ENCODE measurements around the gene GPR156.
"Not testable (repeated sequence)": the region's sequence is repeated elsewhere in the genome, so short reads cannot be mapped to it uniquely, and the experiment has no call there.

GPR156 gene

DNA sequence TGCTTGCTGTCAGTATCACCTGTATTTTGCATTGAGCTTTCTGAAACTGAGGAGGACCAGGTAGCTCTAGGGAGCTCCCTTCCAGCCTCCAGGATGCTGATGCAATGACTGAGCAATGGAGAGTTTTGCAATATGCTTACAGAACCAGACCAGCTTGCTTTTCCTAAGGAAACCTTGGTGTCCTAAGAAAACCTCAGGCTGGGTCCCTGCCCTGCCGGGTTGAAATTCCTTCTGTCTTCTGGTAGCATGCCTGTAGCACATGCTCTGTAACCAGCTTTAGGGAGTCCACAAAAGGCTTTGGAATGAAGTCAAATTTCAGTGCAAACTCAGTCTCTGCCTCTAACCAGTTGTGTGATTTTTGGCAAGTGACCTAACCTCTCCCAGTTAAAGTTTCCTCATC, 125.0 kb downstream of the GPR156 start:
- DNase-seq, result no peak

DNA sequence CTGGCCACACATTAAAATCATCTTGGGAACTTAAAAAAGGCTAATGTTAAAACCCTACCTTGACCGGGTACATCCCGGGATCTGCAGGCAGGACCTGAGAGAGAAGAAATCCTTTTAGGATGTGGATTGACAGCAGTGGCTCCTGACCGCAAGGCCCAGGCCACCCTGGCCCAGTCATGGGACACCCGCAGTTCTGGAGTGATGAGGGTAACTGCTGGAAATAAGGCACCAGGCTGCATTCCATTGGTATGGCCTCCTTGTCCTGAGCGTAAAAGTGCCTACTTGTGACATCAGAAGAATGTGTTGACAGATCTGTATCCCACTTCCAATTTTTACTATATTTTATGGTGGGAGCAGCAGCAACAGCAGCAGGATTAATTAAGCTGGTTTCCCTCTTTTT, 127.3 kb downstream of the GPR156 start:
- no peak for DNase-seq

DNA sequence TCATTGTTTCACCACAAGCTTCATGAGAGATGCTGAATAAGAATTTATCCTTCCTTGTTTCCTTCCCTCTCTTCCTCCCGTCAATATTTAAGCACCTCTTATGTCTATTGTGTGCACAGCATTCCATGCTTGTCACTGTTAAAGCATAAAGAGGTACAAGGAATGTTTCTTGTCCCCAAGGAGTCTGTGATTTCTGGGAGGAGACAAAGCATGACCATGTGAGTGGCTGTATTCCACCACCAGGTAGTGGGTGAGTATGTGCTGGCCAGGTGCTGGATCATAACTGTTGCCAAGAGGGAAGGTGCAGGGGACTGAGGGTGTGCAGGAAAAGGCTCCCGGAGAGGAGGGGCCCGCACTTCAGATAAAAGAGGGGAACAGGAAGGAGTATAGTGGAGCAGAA, 127.9 kb downstream of the GPR156 start:
- no peak for DNase-seq

DNA sequence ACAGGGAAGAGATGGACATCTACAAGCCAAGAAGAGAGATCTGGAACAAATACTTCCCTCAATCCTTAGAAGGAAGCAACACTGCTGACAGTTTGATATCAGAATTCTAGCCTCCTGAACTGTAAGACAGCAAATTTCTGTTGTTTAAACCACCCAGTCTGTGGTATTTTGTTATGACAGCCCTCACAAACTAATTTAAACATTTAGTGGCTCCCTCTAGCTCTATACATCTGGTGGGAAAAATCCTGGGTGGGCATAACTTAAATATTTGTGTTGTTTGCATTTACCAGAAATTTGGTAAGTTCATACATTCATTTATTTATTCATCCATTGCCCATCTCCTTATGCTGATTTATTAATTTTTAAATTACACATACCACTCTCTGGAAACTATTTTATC, 128.3 kb downstream of the GPR156 start:
- DNase-seq, result no peak

DNA sequence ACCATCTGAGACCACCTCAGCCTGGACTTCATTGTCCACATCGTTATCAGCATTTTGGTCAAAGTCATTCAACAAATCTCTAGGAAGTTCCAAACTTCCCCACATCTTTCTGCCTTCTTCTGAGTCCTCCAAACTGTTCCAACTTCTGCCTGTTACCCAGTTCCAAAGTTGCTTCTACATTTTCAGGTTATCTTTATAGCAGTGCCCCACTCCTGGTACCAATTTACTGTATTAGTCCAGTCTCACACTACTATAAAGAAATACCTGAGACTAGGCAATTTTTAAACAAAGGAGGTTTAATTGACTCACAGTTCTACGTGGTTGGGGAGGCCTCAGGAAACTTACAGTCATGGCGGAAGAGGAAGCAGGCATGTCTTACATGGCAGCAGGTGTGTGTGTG, 129.3 kb downstream of the GPR156 start:
- not testable (repeated sequence) for DNase-seq

DNA sequence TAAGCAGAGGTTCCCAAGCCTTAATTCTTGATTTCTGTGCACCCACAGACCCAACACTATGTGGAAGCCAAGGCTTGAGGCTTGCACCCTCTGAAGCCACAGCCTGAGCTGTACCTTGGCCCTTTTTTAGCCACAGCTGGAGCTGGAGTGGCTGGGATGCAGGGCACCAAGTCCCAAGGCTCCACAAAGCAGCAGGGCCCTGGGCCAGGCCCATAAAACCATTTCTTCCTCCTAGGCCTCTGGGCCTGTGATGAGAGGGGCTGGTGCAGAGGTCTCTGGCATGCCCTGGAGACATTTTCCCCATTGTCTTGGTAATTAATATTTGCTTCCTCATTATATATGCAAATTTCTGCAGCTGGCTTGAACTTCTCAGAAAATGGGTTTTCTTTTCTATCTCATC, 129.9 kb downstream of the GPR156 start:
- no peak for DNase-seq

DNA sequence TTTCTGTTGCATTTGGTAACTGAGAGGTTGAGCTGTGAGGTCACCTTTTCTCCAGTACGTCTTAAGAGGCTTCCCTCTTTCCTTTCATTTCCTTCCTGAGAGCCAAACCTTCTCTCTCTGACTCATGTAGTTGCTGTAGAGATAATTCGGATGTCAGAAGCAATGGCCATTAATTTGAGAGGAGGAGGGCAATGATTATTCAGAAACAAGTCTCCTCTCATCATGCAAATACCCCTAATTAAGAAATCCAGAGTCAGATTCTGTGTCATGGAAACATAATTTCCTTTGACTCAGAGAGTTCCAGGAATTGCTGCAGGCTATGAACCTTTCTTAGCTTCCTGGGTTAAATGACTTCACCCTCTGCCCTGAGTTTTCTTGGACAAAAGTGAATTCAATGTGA, 131.7 kb downstream of the GPR156 start:
- no peak for DNase-seq

GRCh38 chr3:120151791-120152190, 133.2 kb downstream of the GPR156 start:
- no peak for DNase-seq

DNA sequence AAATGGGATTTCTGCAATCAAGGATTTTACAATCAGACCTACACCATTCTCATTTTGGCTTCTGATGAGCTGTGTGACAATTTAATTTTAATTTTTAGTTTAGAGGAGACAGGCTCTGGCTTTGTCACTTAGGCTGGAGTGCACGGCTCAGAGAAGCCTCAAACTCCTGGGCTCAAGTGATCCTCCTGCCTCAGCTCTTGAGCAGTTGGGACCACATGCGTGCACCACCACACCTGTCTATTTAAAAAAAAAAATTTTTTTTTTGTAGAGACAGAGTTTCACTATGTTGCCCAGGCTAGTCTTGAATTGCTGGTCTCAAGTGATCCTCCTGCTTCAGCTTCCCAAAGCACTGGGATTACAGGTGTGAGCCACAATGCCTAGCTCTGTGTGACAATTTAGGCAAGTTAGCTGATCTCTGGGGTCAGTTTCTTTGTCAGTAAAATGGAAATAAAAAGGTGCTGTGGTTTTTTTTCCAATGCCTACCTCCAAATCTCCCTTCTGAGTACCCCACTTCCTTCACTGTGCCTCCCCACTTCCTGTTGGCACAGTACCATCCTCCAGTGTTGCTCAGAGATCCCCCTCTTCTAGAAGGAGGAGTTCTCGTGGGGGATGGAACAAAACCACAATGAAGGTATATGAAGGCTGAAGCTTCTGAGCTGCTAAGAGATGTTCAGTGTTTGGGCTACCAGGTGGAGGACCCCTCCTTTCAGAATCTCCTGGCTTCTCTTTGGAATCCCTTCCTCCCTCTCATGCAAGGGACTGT, 136.7 kb downstream of the GPR156 start:
- DNase-seq, result no peak

GRCh38 chr3:120147072-120147871, 137.8 kb downstream of the GPR156 start:
- DNase-seq, result no peak

- no peak for DNase-seq
Observed at GRCh38 chr3:120145542-120146285, 139.3 kb downstream of the GPR156 start.

GRCh38 chr3:120144267-120144666, 140.8 kb downstream of the GPR156 start:
- no peak for DNase-seq

DNA sequence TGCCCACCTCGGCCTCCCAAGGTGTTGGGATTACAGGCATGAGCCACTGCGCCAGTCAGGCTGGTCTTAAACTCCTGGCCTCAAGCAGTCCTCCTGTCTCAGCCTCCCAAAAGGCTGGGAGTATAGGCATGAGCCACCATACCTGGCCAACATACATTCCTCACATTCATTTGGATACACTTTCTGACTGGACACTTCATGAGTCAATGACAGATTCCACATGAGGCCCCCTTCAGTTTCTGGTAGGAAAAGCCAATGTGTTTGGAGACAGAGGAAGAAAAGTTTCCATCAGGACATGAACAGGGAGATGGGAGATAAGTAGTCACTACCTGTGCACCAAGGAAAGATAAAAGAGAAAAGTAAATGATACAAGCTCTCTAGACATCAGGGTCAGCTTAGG, 141.3 kb downstream of the GPR156 start:
- no peak for DNase-seq

- no peak for DNase-seq
Observed at GRCh38 chr3:120142236-120142635, 142.8 kb downstream of the GPR156 start.

GRCh38 chr3:120140098-120140742, 144.8 kb downstream of the GPR156 start:
- no peak for DNase-seq

DNA sequence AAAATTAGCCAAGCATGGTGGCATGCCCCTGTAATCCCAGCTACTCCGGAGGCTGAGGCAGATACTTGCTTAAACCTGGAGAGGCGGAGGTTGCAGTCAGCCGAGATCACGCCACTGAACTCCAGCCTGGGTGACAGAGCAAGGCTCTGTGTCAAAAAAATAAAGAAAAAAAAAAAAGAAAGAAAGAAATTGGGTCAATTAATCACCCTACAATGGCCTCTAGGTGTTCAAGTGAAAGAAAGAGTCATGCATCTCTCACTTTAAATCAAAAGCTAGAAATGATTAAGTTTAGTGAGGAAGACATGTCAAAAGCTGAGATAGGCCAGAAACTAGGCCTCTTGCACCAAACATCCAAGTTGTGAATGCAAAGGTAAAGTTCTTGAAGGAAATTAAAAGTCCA, 145.9 kb downstream of the GPR156 start:
- no peak for DNase-seq

- no peak for DNase-seq
Observed at GRCh38 chr3:120137548-120137947, 147.5 kb downstream of the GPR156 start.

- DNase-seq, result no peak
Observed at GRCh38 chr3:120130656-120131055, 154.4 kb downstream of the GPR156 start.

DNA sequence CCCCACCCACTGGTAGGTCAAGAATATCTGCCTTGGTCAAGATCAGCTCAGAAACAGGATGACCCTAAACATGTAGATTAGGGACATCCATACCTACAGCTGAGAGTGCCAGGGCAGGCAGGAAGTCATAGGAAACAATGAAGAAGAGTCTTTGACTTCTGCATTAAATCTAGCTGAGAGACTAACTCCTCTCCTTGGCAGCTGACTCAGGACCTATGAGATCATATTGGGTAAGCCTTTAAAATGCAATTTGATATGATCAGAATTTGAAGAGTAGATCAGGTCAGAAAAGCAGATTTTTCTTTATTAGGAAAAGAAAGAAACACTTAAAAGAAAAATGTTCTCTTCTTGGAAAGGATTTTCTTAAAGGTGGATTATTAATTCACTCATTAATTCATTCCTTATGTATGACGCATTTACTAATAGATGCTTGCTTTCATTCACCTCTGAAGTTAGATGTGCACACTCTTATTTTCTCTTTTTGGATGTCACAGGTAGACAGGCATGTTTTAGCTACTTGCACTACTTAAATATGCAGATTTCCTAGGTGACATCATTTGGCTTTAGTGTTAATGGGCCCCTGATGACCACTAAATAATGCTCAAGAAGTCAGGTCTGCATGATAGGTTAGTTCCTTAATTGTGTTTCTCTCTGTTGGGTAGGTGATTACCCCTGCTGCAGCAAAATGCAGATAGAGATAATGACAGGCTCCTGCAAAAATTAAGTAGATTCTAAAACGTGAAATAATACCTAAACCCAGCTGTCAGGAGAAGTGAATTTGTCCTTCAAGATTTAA, 155.1 kb downstream of the GPR156 start:
- no peak for DNase-seq

DNA sequence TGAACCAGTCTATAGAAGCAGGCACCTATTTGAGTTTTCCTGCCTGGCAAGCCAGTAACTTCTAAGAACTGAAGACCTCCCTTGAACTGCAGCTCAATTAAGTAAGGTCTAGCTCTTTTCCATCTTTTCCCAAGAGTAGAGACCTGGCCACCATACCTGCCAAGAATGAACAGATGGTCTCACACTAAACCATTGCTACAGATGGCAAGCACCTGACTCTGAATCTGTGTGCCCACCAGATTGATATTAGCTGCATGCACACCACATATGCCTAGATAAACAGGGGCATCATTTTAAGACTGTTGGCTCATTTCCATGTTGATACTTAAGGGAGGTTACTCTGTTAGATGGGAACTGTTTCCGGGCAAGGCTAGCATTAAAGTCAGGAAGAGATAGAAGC, 156.0 kb downstream of the GPR156 start:
- no peak for DNase-seq

DNA sequence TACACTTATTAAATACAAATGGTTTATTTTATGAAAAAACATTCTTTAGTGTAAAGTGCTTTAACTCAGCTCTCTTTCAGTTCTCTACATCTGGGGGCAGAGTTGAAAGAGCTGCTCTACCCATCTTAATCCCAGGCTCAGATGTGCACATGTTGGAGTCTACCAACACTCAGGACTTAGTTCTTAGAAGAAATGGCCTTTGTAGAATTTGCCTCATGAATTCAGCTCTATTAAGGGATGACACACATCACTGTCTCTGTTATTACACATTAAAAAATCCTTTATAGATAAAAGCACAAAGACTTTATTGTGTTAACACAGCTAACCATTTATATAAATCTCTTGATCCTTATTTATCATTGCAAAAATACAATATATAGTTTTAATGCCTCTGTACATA, 159.0 kb downstream of the GPR156 start:
- DNase-seq, result no peak

Measured in right kidney (tissue), 1 donor.